Neuronal stem cell (in vitro differentiated cells): Measurements from ENCODE around the gene SERPINF2.
A peak's percentile ranks its signal among the peaks of the same experiment; 100 is the strongest.

Source experiments
- DNase-seq: peaks from one replicate; pipeline ENCODE4 v3.0.0-alpha.2; 2013; ENCODE audit warnings: low spot score
- H2AFZ ChIP-seq: one replicate; pipeline ENCODE4 v1.6.1; 2013; ENCODE audit warnings: mild to moderate bottlenecking, low read length, inconsistent platforms
- H2AK5ac ChIP-seq: 2 replicates; pipeline ENCODE4 v1.6.1; 2013; ENCODE audit warnings: low read depth, mild to moderate bottlenecking, inconsistent platforms, low read length, moderate library complexity, mixed read lengths
- H2BK120ac ChIP-seq: 2 replicates; pipeline ENCODE4 v1.6.1; 2013; ENCODE audit warnings: low read depth, mild to moderate bottlenecking, inconsistent platforms, low read length, moderate library complexity, mixed read lengths
- H2BK12ac ChIP-seq: one replicate; pipeline ENCODE4 v1.6.1; 2013; ENCODE audit warnings: low read length, inconsistent platforms
- H2BK15ac ChIP-seq: 2 replicates; pipeline ENCODE4 v1.6.1; 2013; ENCODE audit warnings: mild to moderate bottlenecking, low read length, inconsistent platforms, mixed read lengths
- H2BK5ac ChIP-seq: one replicate; pipeline ENCODE4 v1.6.1; 2013; ENCODE audit warnings: inconsistent platforms, mild to moderate bottlenecking, low read length, moderate library complexity
- H3K14ac ChIP-seq: one replicate; pipeline ENCODE4 v1.6.1; 2013; ENCODE audit warnings: low read length, inconsistent platforms
- H3K18ac ChIP-seq: 2 replicates; pipeline ENCODE4 v1.6.1; 2013; ENCODE audit warnings: low read length, inconsistent platforms
- H3K23ac ChIP-seq: 2 replicates; pipeline ENCODE4 v1.6.1; 2013; ENCODE audit warnings: low read depth, mild to moderate bottlenecking, mixed read lengths, low read length, inconsistent platforms; ENCODE audit not compliant: poor library complexity
- H3K27ac ChIP-seq: replicated peaks from 3 replicates; pipeline ENCODE4 v1.5.1; 2013; ENCODE audit warnings: low read length, inconsistent platforms
- H3K27me3 ChIP-seq, 3 experiments: 2 replicates each; pipeline ENCODE4 v1.6.1; 2013; ENCODE audit warnings: low read length in 3 of 3, mild to moderate bottlenecking in 2 of 3, inconsistent platforms in 1 of 3, low read depth in 1 of 3, mixed read lengths in 1 of 3, moderate library complexity in 1 of 3; ENCODE audit not compliant: control insufficient read depth in 3 of 3, insufficient read depth in 3 of 3
- H3K36me3 ChIP-seq, 2 donors: replicated peaks in 1 of 2; 2 replicates each; pipeline ENCODE4 v1.6.1; 2013; ENCODE audit warnings: low read length in 2 of 2; ENCODE audit not compliant: control insufficient read depth in 2 of 2, insufficient read depth in 2 of 2
- H3K4ac ChIP-seq: 2 replicates; pipeline ENCODE4 v1.6.1; 2013; ENCODE audit warnings: inconsistent platforms, mild to moderate bottlenecking, low read length, moderate library complexity
- H3K4me1 ChIP-seq, 2 donors: 1 replicate in 1 of 2; 2 replicates in 1 of 2; pipeline ENCODE4 v1.6.1; 2013; ENCODE audit warnings: low read length in 2 of 2, low read depth in 1 of 2; ENCODE audit not compliant: control insufficient read depth in 2 of 2, insufficient read depth in 1 of 2
- H3K4me2 ChIP-seq: one replicate; pipeline ENCODE4 v1.6.1; 2013; ENCODE audit warnings: mild to moderate bottlenecking, low read length, inconsistent platforms; ENCODE audit not compliant: insufficient read depth, poor library complexity, severe bottlenecking
- H3K4me3 ChIP-seq, 2 donors: 2 replicates each; pipeline ENCODE4 v1.5.1; 2013; ENCODE audit warnings: low read length in 2 of 2, mild to moderate bottlenecking in 2 of 2, inconsistent platforms in 1 of 2, moderate library complexity in 1 of 2
- H3K79me1 ChIP-seq: one replicate; pipeline ENCODE4 v1.6.1; 2013; ENCODE audit warnings: low read depth, mild to moderate bottlenecking, inconsistent platforms, low read length, moderate library complexity
- H3K9ac ChIP-seq: one replicate; pipeline ENCODE4 v1.6.1; 2013; ENCODE audit warnings: mild to moderate bottlenecking, low read depth, low read length, inconsistent platforms; ENCODE audit not compliant: poor library complexity
- H3K9me3 ChIP-seq, 2 donors: replicated peaks in 1 of 2; 2 replicates each; pipeline versions ENCODE3 to v1.6.1; 2013; ENCODE audit warnings: low read length in 2 of 2, mild to moderate bottlenecking in 2 of 2, inconsistent platforms in 1 of 2, low read depth in 1 of 2, mixed read lengths in 1 of 2, moderate library complexity in 1 of 2; ENCODE audit not compliant: control insufficient read depth in 2 of 2, insufficient read depth in 1 of 2
- H4K8ac ChIP-seq: one replicate; pipeline ENCODE4 v1.6.1; 2013; ENCODE audit warnings: low read depth, mild to moderate bottlenecking, inconsistent platforms, low read length, moderate library complexity
- H4K91ac ChIP-seq: one replicate; pipeline ENCODE4 v1.6.1; 2013; ENCODE audit warnings: low read length, low read depth, mild to moderate bottlenecking, inconsistent platforms; ENCODE audit not compliant: poor library complexity
- WGBS, 2 donors: extraction: QIAGEN DNeasy Blood & Tissue Kit; methylation state at CpG; one replicate each; pipeline ENCODE4 v1.1.7; 2013; ENCODE audit warnings: missing lambda C conversion rate in 2 of 2, mixed read lengths in 1 of 2; ENCODE audit not compliant: insufficient read length in 2 of 2, insufficient replicate concordance in 1 of 2; ENCODE audit errors: extremely low coverage in 2 of 2; 5-methylcytosine and 5-hydroxymethylcytosine counted together

Gene SERPINF2

GRCh38 chr17:1787301-1787902 lies 44.7 kb downstream of the SERPINF2 start:
- Histone ChIP-seq H2BK12ac (no peak overlapping the region), H3K18ac (no peak overlapping the region), H3K4ac (no peak overlapping the region), H3K36me3 (peaks cover 27 to 69% of the 10 kb centered on the region in 2 donors), H4K91ac (no peak overlapping the region), H2BK5ac (no peak overlapping the region), H3K4me1 (no peaks in the 10 kb centered on the region), H3K14ac (no peak overlapping the region), H4K8ac (no peak overlapping the region), H2BK120ac (no peak overlapping the region), H3K27ac (no peak overlapping the region), H3K9ac (peak overlapping the region; percentile 64), H2BK15ac (no peak overlapping the region), H3K23ac (peak overlapping the region; percentile 47), H3K79me1 (no peaks in the 10 kb centered on the region), H3K9me3 (no peaks in the 10 kb centered on the region), H3K4me3 (no peak overlapping the region), H2AFZ (no peak overlapping the region), H3K27me3 (no peaks in the 10 kb centered on the region), H2AK5ac (no peak overlapping the region), H3K4me2 (no peak overlapping the region)
- DNase-seq: no peak
- WGBS, 2 donors: no CpG with 5 or more reads among the region's 16 CpGs

- no peaks in the 10 kb centered on the region for H3K4me1 ChIP-seq
- no peak overlapping the region for H2AFZ ChIP-seq
- H2BK5ac ChIP-seq: no peak overlapping the region
- no peak overlapping the region for H2AK5ac ChIP-seq
- H2BK15ac ChIP-seq: no peak overlapping the region
- no peak overlapping the region for H3K9ac ChIP-seq
- no peak overlapping the region for H3K23ac ChIP-seq
- H3K4me3 ChIP-seq: no peak overlapping the region
- peaks cover 11 to 65% of the 10 kb centered on the region in 2 donors for H3K36me3 ChIP-seq
- H2BK120ac ChIP-seq: no peak overlapping the region
- H3K9me3 ChIP-seq: no peaks in the 10 kb centered on the region
- no CpG with 5 or more reads among the region's 5 CpGs for WGBS, 2 donors
- H3K4me2 ChIP-seq: no peak overlapping the region
- H3K4ac ChIP-seq: no peak overlapping the region
- no peaks in the 10 kb centered on the region for H3K27me3 ChIP-seq
- H4K91ac ChIP-seq: no peak overlapping the region
- no peak overlapping the region for H2BK12ac ChIP-seq
- DNase-seq: no peak
- H3K79me1 ChIP-seq: no peaks in the 10 kb centered on the region
- no peak overlapping the region for H3K18ac ChIP-seq
- no peak overlapping the region for H4K8ac ChIP-seq
- H3K27ac ChIP-seq: no peak overlapping the region
- no peak overlapping the region for H3K14ac ChIP-seq
These were observed 47.3 kb downstream of the SERPINF2 start for GRCh38 chr17:1789936-1790335.

- Histone ChIP-seq H2BK15ac (no peak overlapping the region), H3K9me3 (no peaks in the 10 kb centered on the region), H2BK12ac (no peak overlapping the region), H4K91ac (no peak overlapping the region), H3K27me3 (no peaks in the 10 kb centered on the region), H3K9ac (no peak overlapping the region), H3K4ac (no peak overlapping the region), H3K4me2 (no peak overlapping the region), H2BK120ac (no peak overlapping the region), H3K27ac (no peak overlapping the region), H2AFZ (no peak overlapping the region), H3K4me1 (no peaks in the 10 kb centered on the region), H3K79me1 (no peaks in the 10 kb centered on the region), H3K18ac (no peak overlapping the region), H3K23ac (no peak overlapping the region), H4K8ac (no peak overlapping the region), H3K36me3 (peaks cover 2 to 60% of the 10 kb centered on the region in 2 donors), H2BK5ac (no peak overlapping the region), H3K4me3 (no peak overlapping the region), H3K14ac (no peak overlapping the region), H2AK5ac (no peak overlapping the region)
- WGBS, 2 donors: no CpG with 5 or more reads among the region's 23 CpGs
- no peak for DNase-seq
These were observed 50.1 kb downstream of the SERPINF2 start for GRCh38 chr17:1792495-1793446.

- no peak overlapping the region for H3K27ac ChIP-seq
- no peak overlapping the region for H3K14ac ChIP-seq
- H2BK5ac ChIP-seq: no peak overlapping the region
- peaks cover 2% of the 10 kb centered on the region for H3K79me1 ChIP-seq
- no peak overlapping the region for H4K8ac ChIP-seq
- H2AK5ac ChIP-seq: no peak overlapping the region
- H3K4me1 ChIP-seq: no peaks in the 10 kb centered on the region
- H3K27me3 ChIP-seq: no peaks in the 10 kb centered on the region
- H2BK120ac ChIP-seq: no peak overlapping the region
- no peak overlapping the region for H4K91ac ChIP-seq
- no peak overlapping the region for H3K23ac ChIP-seq
- H3K4ac ChIP-seq: no peak overlapping the region
- no peak overlapping the region for H2BK15ac ChIP-seq
- H3K18ac ChIP-seq: no peak overlapping the region
- H3K9ac ChIP-seq: no peak overlapping the region
- peaks cover 2 to 64% of the 10 kb centered on the region in 2 donors for H3K36me3 ChIP-seq
- H3K4me2 ChIP-seq: no peak overlapping the region
- no CpG with 5 or more reads among the region's 1 CpG for WGBS, 2 donors
- DNase-seq: no peak
- no peak overlapping the region for H2AFZ ChIP-seq
- H3K9me3 ChIP-seq: no peaks in the 10 kb centered on the region
- no peak overlapping the region for H3K4me3 ChIP-seq
- no peak overlapping the region for H2BK12ac ChIP-seq
These were observed 50.8 kb downstream of the SERPINF2 start for GRCh38 chr17:1793447-1793806.
